Activated T-helper 2 cell treated with anti-CD3 and anti-CD28 coated beads, Interferon-gamma antibody, Interleukin-2, Interleukin-4, amounts not matched to agents 10 μg/mL and 5 μg/mL and 100 μg/mL, durations not matched to agents 14 hours and 24 hours and 36 hours (primary cell): ENCODE data around the gene PKD1. TPM values are rescaled to one million over a fixed set of nuclear protein-coding genes. Genes with fewer than 3 reads are reported as not detected.
"Not testable (repeated sequence)": the region's sequence is repeated elsewhere in the genome, so short reads cannot be mapped to it uniquely, and the experiment has no call there.

Source experiments
- DNase-seq: peaks from one replicate; pipeline ENCODE4 v3.0.0; 2021; ENCODE audit warnings: low spot score
- H3K27ac Mint-ChIP-seq: one replicate; pipeline ENCODE4 v1.8.0; 2021; ENCODE audit warnings: mixed read lengths
- H3K27me3 Mint-ChIP-seq: one replicate; pipeline ENCODE4 v1.8.0; 2021; ENCODE audit warnings: low read depth, mixed read lengths
- H3K36me3 Mint-ChIP-seq: one replicate; pipeline ENCODE4 v1.8.0; 2021; ENCODE audit warnings: low read depth, mixed read lengths
- H3K4me1 Mint-ChIP-seq: one replicate; pipeline ENCODE4 v1.8.0; 2021; ENCODE audit warnings: low read depth, mixed read lengths
- H3K4me3 Mint-ChIP-seq: one replicate; pipeline ENCODE4 v1.8.0; 2021; ENCODE audit warnings: low read depth, mild to moderate bottlenecking, moderate library complexity, mixed read lengths
- H3K9me3 Mint-ChIP-seq: one replicate; pipeline ENCODE4 v1.8.0; 2021; ENCODE audit warnings: mixed read lengths
- intact Hi-C: fragments of 100-400 bp; cut with micrococcal nuclease; formaldehyde crosslinking; loops from one replicate; pipeline ENCODE4 v1.15.1; 2023
- total RNA-seq: library from RNA; stranded (reverse); gene quantifications from 2 replicates; pipeline ENCODE4 v1.2.3, GENCODE V29; 2022

PKD1 gene
- total RNA-seq, 1 donor from 2014 or later, result 94.4 TPM

- intact Hi-C loops, H3K27ac Mint-ChIP-seq, H3K4me1 Mint-ChIP-seq, H3K27me3 Mint-ChIP-seq, H3K9me3 Mint-ChIP-seq, H3K4me3 Mint-ChIP-seq, H3K36me3 Mint-ChIP-seq, DNase-seq: not testable (repeated sequence)
Observed at GRCh38 chr16:2111009-2111353, 24.7 kb downstream of the PKD1 start.

GRCh38 chr16:2110332-2111008 lies 25.2 kb downstream of the PKD1 start:
- H3K4me1 Mint-ChIP-seq, H3K36me3 Mint-ChIP-seq, DNase-seq, H3K27ac Mint-ChIP-seq, H3K27me3 Mint-ChIP-seq, H3K4me3 Mint-ChIP-seq, intact Hi-C loops, H3K9me3 Mint-ChIP-seq: not testable (repeated sequence)

DNA sequence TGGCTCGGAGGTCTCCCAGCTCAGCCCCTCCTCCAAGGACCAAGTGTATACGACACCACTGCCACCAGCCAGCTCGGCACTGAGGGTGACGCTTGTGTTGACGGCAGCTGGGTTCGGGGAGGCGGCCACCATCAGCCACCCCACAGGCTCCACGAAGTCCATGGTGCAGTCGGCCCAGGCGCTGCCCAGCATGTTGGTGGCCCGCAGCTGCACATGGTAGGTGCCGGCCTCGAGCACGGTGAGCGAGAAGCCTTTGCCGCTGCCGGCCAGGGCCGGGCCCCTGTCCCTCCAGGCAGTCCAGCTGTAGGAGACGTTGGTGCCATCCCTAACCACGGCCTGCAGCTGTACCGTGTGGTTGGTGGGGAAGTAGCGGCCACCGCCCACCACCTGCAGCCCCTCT lies 25.8 kb downstream of the PKD1 start:
- H3K36me3 Mint-ChIP-seq, intact Hi-C loops, H3K27ac Mint-ChIP-seq, H3K27me3 Mint-ChIP-seq, H3K4me1 Mint-ChIP-seq, DNase-seq, H3K9me3 Mint-ChIP-seq, H3K4me3 Mint-ChIP-seq: not testable (repeated sequence)

- H3K9me3 Mint-ChIP-seq, H3K4me1 Mint-ChIP-seq, intact Hi-C loops, H3K27ac Mint-ChIP-seq, H3K27me3 Mint-ChIP-seq, H3K36me3 Mint-ChIP-seq, DNase-seq, H3K4me3 Mint-ChIP-seq: not testable (repeated sequence)
Observed at GRCh38 chr16:2109271-2109580, 26.5 kb downstream of the PKD1 start.

DNA sequence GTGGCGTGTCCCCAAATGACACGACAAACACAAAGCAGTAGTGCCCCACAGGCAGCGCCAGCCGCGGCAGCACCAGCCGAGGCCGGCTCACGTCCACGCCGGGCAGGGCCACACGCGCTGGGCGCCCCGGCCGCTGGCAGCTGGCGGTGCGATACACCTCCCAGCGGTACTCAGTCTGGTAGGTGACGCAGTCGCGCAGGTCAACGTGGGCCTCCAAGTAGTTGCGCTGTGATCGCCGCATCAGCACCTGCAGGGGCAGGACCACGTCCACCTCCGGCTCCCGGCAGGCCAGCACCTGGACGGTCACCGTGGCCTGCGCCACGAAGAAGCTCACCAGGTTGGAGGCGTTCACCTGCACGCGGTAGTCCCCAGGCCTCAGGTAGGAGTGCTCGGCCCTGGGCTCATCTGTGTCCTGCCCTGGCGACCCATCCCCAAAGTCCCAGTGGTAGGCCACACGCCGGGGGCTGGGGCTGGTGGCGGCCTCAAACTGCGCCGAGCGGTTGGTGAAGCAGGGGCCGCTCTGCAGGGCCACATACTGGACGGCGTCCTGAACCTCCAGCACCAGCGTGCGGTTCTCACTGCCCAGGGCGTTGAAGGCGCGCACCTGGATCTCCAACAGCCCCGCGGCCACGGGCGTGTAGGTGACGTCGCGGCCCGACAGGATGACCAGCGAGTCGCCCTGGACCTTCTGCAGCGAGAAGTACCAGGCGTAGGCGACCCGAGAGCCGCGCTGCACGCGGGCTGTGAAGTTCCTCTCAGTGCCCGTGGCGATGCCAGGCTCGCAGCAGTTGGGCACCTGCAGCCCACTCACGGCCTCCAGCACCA lies 27.0 kb downstream of the PKD1 start:
- H3K27ac Mint-ChIP-seq, DNase-seq, H3K4me1 Mint-ChIP-seq, H3K27me3 Mint-ChIP-seq, H3K4me3 Mint-ChIP-seq, H3K36me3 Mint-ChIP-seq, H3K9me3 Mint-ChIP-seq, intact Hi-C loops: not testable (repeated sequence)

DNA sequence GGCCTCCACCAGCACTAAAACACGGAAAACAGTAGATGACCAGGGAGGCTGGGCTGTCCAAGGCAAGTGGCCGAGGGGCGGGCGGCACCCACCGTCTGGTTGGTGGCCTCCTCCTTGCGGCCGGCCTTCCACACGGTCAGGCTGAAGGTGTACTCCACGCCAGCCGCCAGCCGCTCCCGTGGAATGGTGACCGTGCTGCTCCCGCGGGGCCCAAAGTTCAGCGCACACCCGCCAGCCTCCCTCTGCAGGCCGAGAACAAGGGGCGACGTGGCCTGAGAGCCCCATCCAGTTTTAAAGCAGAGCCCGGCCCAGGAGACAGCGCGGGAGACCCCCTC lies 27.9 kb downstream of the PKD1 start:
- H3K27ac Mint-ChIP-seq, H3K4me1 Mint-ChIP-seq: not testable (repeated sequence)

GRCh38 chr16:2107121-2107790 lies 28.4 kb downstream of the PKD1 start:
- H3K4me1 Mint-ChIP-seq, H3K27me3 Mint-ChIP-seq, H3K9me3 Mint-ChIP-seq, H3K36me3 Mint-ChIP-seq, H3K27ac Mint-ChIP-seq, H3K4me3 Mint-ChIP-seq, DNase-seq, intact Hi-C loops: not testable (repeated sequence)

More for the DNA sequence above, 27.9 kb downstream of the PKD1 start:
- DNase-seq, H3K27me3 Mint-ChIP-seq, intact Hi-C loops, H3K9me3 Mint-ChIP-seq, H3K4me3 Mint-ChIP-seq, H3K36me3 Mint-ChIP-seq: not testable (repeated sequence)

DNA sequence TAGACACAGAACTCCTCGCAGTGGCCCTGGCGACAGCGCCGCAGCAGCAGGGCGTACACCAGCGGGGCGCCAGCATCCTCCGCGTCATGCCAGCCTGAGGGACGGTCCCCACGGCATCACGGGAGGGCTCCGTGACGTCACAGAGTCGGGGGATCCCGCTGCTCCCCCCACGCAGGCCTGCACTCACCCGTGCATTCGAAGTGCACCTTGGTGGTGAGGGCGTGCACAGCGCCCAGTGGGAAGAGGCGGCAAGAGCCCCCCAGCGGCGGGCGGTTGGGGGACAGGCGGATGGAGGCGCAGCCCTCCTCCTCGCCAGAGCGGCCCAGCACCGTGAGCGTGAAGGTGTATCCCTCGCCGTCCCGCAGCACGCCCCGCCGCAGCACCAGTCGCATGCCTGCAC lies 29.5 kb downstream of the PKD1 start:
- H3K9me3 Mint-ChIP-seq, DNase-seq, H3K4me3 Mint-ChIP-seq, H3K4me1 Mint-ChIP-seq, H3K27ac Mint-ChIP-seq, H3K27me3 Mint-ChIP-seq, H3K36me3 Mint-ChIP-seq, intact Hi-C loops: not testable (repeated sequence)

- H3K27ac Mint-ChIP-seq, DNase-seq, intact Hi-C loops, H3K4me3 Mint-ChIP-seq, H3K9me3 Mint-ChIP-seq, H3K4me1 Mint-ChIP-seq, H3K27me3 Mint-ChIP-seq, H3K36me3 Mint-ChIP-seq: not testable (repeated sequence)
Observed at GRCh38 chr16:2105769-2106168, 29.9 kb downstream of the PKD1 start.

DNA sequence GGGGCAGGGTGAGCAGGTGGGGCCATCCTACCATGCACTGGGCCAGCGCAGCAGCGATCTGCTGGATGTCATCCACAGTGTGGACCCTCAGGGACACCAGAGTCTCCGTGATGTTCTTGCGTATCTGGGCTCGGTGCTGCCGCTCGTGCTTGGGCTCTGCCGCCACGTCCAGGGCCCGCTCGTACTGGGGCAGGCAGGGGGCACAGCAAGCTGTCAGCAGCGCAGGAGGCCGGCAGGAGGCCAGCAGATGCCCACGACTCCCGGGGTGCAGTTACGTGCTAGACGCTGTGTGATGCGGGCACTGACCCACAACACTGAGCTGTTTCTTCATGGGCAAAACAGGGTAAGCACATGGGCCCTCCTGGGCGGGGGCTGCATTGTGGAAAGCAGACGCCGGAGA lies 30.4 kb downstream of the PKD1 start:
- intact Hi-C loops, H3K9me3 Mint-ChIP-seq: not testable (repeated sequence)

DNA sequence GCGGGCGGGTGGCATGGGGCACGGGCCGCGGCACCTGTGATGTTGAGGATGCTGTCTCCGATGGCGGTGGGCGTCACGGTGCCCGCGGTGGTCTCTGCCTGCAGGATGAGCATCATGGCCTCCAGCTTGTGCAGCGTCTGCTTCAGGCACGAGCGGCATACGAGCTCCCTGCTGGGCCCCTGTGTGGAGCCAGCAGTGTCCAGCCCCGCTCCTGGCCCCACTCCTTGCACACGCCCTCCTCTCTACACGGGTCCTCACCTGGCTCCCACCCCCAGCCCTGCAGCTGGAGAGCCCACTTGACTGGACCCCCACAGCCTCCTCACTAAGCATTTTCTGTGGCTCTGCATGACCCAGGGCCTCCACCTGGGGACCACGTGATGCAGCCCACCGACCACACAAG lies 31.2 kb downstream of the PKD1 start:
- H3K36me3 Mint-ChIP-seq, H3K27me3 Mint-ChIP-seq, H3K27ac Mint-ChIP-seq, intact Hi-C loops, H3K4me1 Mint-ChIP-seq, H3K9me3 Mint-ChIP-seq, DNase-seq, H3K4me3 Mint-ChIP-seq: not testable (repeated sequence)

More for the DNA sequence above, 30.4 kb downstream of the PKD1 start:
- DNase-seq, H3K27me3 Mint-ChIP-seq, H3K4me1 Mint-ChIP-seq, H3K36me3 Mint-ChIP-seq, H3K4me3 Mint-ChIP-seq, H3K27ac Mint-ChIP-seq: not testable (repeated sequence)

- H3K9me3 Mint-ChIP-seq, result no peaks in the 10 kb centered on the region
- DNase-seq, result no peak
- H3K4me1 Mint-ChIP-seq, result no peaks in the 10 kb centered on the region
- intact Hi-C loops, result no loop called here
- peaks cover 1% of the 10 kb centered on the region for H3K36me3 Mint-ChIP-seq
- no peak overlapping the region for H3K27ac Mint-ChIP-seq
- H3K27me3 Mint-ChIP-seq, result no peaks in the 10 kb centered on the region
- H3K4me3 Mint-ChIP-seq, result no peak overlapping the region
Observed at GRCh38 chr16:2102471-2102870, 33.2 kb downstream of the PKD1 start.

- H3K4me3 Mint-ChIP-seq, DNase-seq, H3K36me3 Mint-ChIP-seq, H3K9me3 Mint-ChIP-seq, H3K4me1 Mint-ChIP-seq, intact Hi-C loops, H3K27ac Mint-ChIP-seq, H3K27me3 Mint-ChIP-seq: not testable (repeated sequence)
Observed at GRCh38 chr16:2101581-2101980, 34.1 kb downstream of the PKD1 start.
